NCI-H146 treated with DMSO at 0.1 percent for 48 hours (cell line): ENCODE measurements around the gene MAGEA12.
"Not testable (repeated sequence)": the region's sequence is repeated elsewhere in the genome, so short reads cannot be mapped to it uniquely, and the experiment has no call there.

Source experiments
- DNase-seq: peaks from one replicate; lab custom pipeline; 2025; ENCODE audit not compliant: unreplicated experiment; lab: John Stamatoyannopoulos, UW

Gene MAGEA12

GRCh38 chrX:152761582-152761981, 28.0 kb downstream of the MAGEA12 start:
- not testable (repeated sequence) for DNase-seq

DNA sequence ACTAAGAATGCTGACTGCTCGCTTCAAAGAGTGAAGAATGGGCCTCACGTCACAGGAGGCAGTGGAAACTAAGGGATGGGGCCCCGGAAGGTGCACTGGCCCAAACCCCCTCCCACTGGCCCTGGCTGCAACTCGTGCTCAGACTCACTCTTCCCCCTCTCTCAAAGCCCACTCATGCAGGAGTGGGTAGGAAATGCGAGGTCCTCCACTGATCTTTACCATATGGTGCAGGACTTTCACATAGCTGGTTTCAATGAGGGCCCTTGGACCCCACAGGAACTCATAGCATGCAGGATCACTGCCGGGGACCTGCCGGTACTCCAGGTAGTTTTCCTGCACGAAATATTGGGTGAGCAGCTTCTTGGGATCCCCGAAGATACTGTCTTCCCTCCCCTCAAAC, 33.0 kb downstream of the MAGEA12 start:
- not testable (repeated sequence) for DNase-seq

- not testable (repeated sequence) for DNase-seq
Measured at GRCh38 chrX:152769549-152770289, 36.2 kb downstream of the MAGEA12 start, which contains the start of gene MAGEA6. TSS of gene MAGEA6 (minus strand) at chrX:152769689. CDS start at chrX:152767650, 2,039 bp downstream.

DNA sequence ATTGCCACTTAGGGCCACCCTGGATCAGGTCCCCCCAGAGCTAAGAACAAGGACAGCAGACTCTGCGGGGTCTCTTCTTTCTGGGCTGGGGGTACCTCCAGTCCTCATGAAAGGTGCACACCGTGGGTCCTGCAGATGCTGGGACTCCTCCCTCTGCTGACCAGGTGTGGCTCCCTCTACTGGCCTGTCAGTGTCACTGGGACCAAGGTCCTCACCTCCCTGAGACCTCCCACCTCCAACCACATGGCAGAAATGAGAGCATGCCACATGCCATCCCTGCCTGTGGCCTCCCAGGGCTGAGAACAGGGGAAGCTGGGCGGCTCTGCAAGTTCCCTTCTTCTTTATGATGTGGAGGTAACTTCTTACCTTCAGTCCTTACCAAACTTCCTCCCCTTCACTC, 53.5 kb downstream of the MAGEA12 start:
- not testable (repeated sequence) for DNase-seq
